WTC11 (cell line): ENCODE measurements around the gene MBOAT2. TPM values are rescaled to one million over a fixed set of nuclear protein-coding genes. Genes with fewer than 3 reads are reported as not detected.
A peak's percentile ranks its signal among the peaks of the same experiment; 100 is the strongest.

ENCODE experiments used
- ATAC-seq: fragments of 200-7000 bp; cut with Tn5 transposase; 2 replicates; pipeline ENCODE4 v1.10.0; 2021; ENCODE audit warnings: mild to moderate bottlenecking, moderate library complexity
- CTCF ChIA-PET: fragments of 300-600 bp; sonication (Branson Sonifier 250); formaldehyde crosslinking; loops from one replicate; lab custom pipeline; 2021; ENCODE audit warnings: antibody characterized with exemption; lab: Charles Lee
- POLR2A ChIA-PET: fragments of 350-600 bp; sonication (Branson Sonifier 250); formaldehyde crosslinking; loops from one replicate; lab custom pipeline; 2021; ENCODE audit warnings: antibody characterized with exemption; lab: Charles Lee
- DNase-seq: peaks from one replicate; pipeline ENCODE4 v3.0.0; 2021; ENCODE audit warnings: low spot score
- H3K27ac Mint-ChIP-seq: 2 replicates; pipeline ENCODE4 v1.8.0; 2021; ENCODE audit warnings: mixed read lengths
- H3K27me3 Mint-ChIP-seq: 2 replicates; pipeline ENCODE4 v1.8.0; 2021; ENCODE audit warnings: low read depth, mild to moderate bottlenecking, moderate library complexity, mixed read lengths
- H3K36me3 Mint-ChIP-seq: 2 replicates; pipeline ENCODE4 v1.8.0; 2021; ENCODE audit warnings: mixed read lengths
- H3K4me1 Mint-ChIP-seq: 2 replicates; pipeline ENCODE4 v1.8.0; 2022; ENCODE audit warnings: mixed read lengths
- H3K4me3 Mint-ChIP-seq: 2 replicates; pipeline ENCODE4 v1.8.0; 2021; ENCODE audit warnings: mild to moderate bottlenecking, moderate library complexity, mixed read lengths
- H3K9me3 Mint-ChIP-seq: 2 replicates; pipeline ENCODE4 v1.8.0; 2021; ENCODE audit warnings: mixed read lengths
- ATF1 ChIP-seq: sonication (generic); formaldehyde crosslinking; IDR thresholded peaks from 2 replicates; pipeline ENCODE4 v1.8.1; 2023; ENCODE audit warnings: mild to moderate bottlenecking, moderate library complexity, missing genetic modification reagents
- EMX1 ChIP-seq: fragments of 250-450 bp; sonication (Bioruptor Pico); IDR thresholded peaks from 2 replicates; pipeline ENCODE4 v1.8.0; 2021; ENCODE audit warnings: mild to moderate bottlenecking
- ESRRA ChIP-seq: sonication (generic); formaldehyde crosslinking; IDR thresholded peaks from 2 replicates; pipeline ENCODE4 v1.8.1; 2022; ENCODE audit warnings: mild to moderate bottlenecking, missing genetic modification reagents, borderline replicate concordance
- JAZF1 ChIP-seq: fragments of 250-450 bp; sonication (Bioruptor Pico); IDR thresholded peaks from 2 replicates; pipeline ENCODE4 v1.9.0; 2021; ENCODE audit warnings: moderate library complexity, mild to moderate bottlenecking, inconsistent platforms
- KAT7 ChIP-seq: sonication (generic); formaldehyde crosslinking; IDR thresholded peaks from 2 replicates; pipeline ENCODE4 v1.8.1; 2023; ENCODE audit warnings: missing genetic modification reagents, mild to moderate bottlenecking, borderline replicate concordance
- MXD4 ChIP-seq: fragments of 250-450 bp; sonication (Bioruptor Pico); IDR thresholded peaks from 2 replicates; pipeline ENCODE4 v1.8.0; 2021; ENCODE audit warnings: mild to moderate bottlenecking, moderate library complexity, borderline replicate concordance
- NFATC4 ChIP-seq: fragments of 250-450 bp; sonication (Bioruptor Pico); IDR thresholded peaks from 2 replicates; pipeline ENCODE4 v1.9.0; 2021; ENCODE audit warnings: mild to moderate bottlenecking
- NR1H2 ChIP-seq: sonication (generic); formaldehyde crosslinking; IDR thresholded peaks from 2 replicates; pipeline ENCODE4 v1.9.0; 2021; ENCODE audit warnings: mild to moderate bottlenecking, moderate library complexity, missing genetic modification reagents
- SP1 ChIP-seq: sonication (generic); formaldehyde crosslinking; conservative IDR thresholded peaks from 2 replicates; pipeline ENCODE4 v1.8.1; 2022; ENCODE audit warnings: missing genetic modification reagents
- ZNF317 ChIP-seq: sonication (generic); formaldehyde crosslinking; IDR thresholded peaks from 2 replicates; pipeline ENCODE4 v1.8.1; 2023; ENCODE audit warnings: low read depth, mild to moderate bottlenecking, moderate library complexity, missing genetic modification reagents, borderline replicate concordance
- ZNF423 ChIP-seq: fragments of 250-450 bp; sonication (Bioruptor Pico); IDR thresholded peaks from 2 replicates; pipeline ENCODE4 v2.1.2; 2022; ENCODE audit warnings: mild to moderate bottlenecking, moderate library complexity
- total RNA-seq: library from RNA; stranded (reverse); gene quantifications from 3 replicates; pipeline ENCODE4 v1.2.3, GENCODE V29; 2021
- TF ChIP-seq, protein P1 (sequence below): sonication (generic); formaldehyde crosslinking; IDR thresholded peaks from 2 replicates; pipeline ENCODE4 v1.8.0; 2022; ENCODE audit warnings: mild to moderate bottlenecking, missing genetic modification reagents
- TF ChIP-seq, protein P2 (sequence below): sonication (generic); formaldehyde crosslinking; IDR thresholded peaks from 2 replicates; pipeline ENCODE4 v1.8.0; 2023; ENCODE audit warnings: missing genetic modification reagents
- TF ChIP-seq, protein P3 (sequence below): fragments of 250-450 bp; sonication (Bioruptor Pico); IDR thresholded peaks from 2 replicates; pipeline ENCODE4 v1.9.0; 2021; ENCODE audit warnings: mild to moderate bottlenecking
- TF ChIP-seq, protein P4 (sequence below): sonication (generic); formaldehyde crosslinking; IDR thresholded peaks from 2 replicates; pipeline ENCODE4 v1.8.0; 2022; ENCODE audit warnings: mild to moderate bottlenecking, missing genetic modification reagents
- TF ChIP-seq, protein P5 (sequence below): fragments of 250-450 bp; sonication (Bioruptor Pico); IDR thresholded peaks from 2 replicates; pipeline ENCODE4 v2.1.2; 2022; ENCODE audit warnings: mild to moderate bottlenecking, moderate library complexity
- TF ChIP-seq, protein P6 (sequence below): sonication (generic); formaldehyde crosslinking; IDR thresholded peaks from 2 replicates; pipeline ENCODE4 v1.8.1; 2023; ENCODE audit warnings: mild to moderate bottlenecking, missing genetic modification reagents
- TF ChIP-seq, protein P7 (sequence below): fragments of 250-450 bp; sonication (Bioruptor Pico); IDR thresholded peaks from 2 replicates; pipeline ENCODE4 v1.9.0; 2021; ENCODE audit warnings: mild to moderate bottlenecking, borderline replicate concordance

Gene MBOAT2
- total RNA-seq, 1 experiment from 2014 or later = 24.7 TPM

DNA sequence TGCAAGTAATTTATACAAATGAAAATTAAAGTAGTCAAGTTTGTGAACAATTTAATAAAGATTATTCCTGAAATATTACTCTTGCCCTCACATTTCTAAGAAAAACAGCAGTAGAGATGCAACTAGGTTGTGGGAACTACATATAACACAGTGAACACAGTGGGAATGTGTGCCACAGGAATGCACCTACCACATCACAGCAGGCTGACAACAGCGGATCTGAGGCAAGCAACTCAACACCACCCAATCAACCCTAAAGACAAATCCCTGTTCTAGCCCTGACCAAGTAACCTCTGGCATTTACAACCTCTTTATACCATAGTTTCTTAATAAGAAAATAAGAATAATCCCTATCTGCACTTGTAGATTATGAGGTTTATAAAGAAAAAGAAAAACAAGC is 23.4 kb downstream of the MBOAT2 start:
- CTCF ChIA-PET = no interaction called here

More for the DNA sequence above, 23.4 kb downstream of the MBOAT2 start:
- Mint-ChIP-seq H3K4me1 (peaks cover 27% of the 10 kb centered on the region), H3K36me3 (no peaks in the 10 kb centered on the region), H3K27me3 (no peaks in the 10 kb centered on the region), H3K9me3 (no peaks in the 10 kb centered on the region), H3K27ac (no peak overlapping the region), H3K4me3 (no peak overlapping the region)
- DNase-seq (no peak), ATAC-seq (0 out of 2 replicates have a peak, but pooled peaks have one; percentile 44)
- POLR2A ChIA-PET = no interaction called here
- TF ChIP-seq EMX1 (no peak), ESRRA (CRISPR knock-in tag) (no peak), NFATC4 (no peak), KAT7 (CRISPR knock-in tag) (no peak), NR1H2 (CRISPR knock-in tag) (no peak), ATF1 (CRISPR knock-in tag) (no peak), ZNF423 (CRISPR knock-in tag) (no peak), MXD4 (CRISPR knock-in tag) (no peak), SP1 (CRISPR knock-in tag) (no peak), JAZF1 (no peak), ZNF317 (CRISPR knock-in tag) (no peak)
- TF ChIP-seq, protein P1, sequence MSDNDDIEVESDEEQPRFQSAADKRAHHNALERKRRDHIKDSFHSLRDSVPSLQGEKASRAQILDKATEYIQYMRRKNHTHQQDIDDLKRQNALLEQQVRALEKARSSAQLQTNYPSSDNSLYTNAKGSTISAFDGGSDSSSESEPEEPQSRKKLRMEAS = no peak
- TF ChIP-seq, protein P2, sequence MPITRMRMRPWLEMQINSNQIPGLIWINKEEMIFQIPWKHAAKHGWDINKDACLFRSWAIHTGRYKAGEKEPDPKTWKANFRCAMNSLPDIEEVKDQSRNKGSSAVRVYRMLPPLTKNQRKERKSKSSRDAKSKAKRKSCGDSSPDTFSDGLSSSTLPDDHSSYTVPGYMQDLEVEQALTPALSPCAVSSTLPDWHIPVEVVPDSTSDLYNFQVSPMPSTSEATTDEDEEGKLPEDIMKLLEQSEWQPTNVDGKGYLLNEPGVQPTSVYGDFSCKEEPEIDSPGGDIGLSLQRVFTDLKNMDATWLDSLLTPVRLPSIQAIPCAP (CRISPR knock-in tag) = no peak
- TF ChIP-seq, protein P3, sequence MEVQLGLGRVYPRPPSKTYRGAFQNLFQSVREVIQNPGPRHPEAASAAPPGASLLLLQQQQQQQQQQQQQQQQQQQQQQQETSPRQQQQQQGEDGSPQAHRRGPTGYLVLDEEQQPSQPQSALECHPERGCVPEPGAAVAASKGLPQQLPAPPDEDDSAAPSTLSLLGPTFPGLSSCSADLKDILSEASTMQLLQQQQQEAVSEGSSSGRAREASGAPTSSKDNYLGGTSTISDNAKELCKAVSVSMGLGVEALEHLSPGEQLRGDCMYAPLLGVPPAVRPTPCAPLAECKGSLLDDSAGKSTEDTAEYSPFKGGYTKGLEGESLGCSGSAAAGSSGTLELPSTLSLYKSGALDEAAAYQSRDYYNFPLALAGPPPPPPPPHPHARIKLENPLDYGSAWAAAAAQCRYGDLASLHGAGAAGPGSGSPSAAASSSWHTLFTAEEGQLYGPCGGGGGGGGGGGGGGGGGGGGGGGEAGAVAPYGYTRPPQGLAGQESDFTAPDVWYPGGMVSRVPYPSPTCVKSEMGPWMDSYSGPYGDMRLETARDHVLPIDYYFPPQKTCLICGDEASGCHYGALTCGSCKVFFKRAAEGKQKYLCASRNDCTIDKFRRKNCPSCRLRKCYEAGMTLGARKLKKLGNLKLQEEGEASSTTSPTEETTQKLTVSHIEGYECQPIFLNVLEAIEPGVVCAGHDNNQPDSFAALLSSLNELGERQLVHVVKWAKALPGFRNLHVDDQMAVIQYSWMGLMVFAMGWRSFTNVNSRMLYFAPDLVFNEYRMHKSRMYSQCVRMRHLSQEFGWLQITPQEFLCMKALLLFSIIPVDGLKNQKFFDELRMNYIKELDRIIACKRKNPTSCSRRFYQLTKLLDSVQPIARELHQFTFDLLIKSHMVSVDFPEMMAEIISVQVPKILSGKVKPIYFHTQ (CRISPR knock-in tag) = no peak
- TF ChIP-seq, protein P4, sequence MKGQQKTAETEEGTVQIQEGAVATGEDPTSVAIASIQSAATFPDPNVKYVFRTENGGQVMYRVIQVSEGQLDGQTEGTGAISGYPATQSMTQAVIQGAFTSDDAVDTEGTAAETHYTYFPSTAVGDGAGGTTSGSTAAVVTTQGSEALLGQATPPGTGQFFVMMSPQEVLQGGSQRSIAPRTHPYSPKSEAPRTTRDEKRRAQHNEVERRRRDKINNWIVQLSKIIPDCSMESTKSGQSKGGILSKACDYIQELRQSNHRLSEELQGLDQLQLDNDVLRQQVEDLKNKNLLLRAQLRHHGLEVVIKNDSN (CRISPR knock-in tag) = no peak
- TF ChIP-seq, protein P5, sequence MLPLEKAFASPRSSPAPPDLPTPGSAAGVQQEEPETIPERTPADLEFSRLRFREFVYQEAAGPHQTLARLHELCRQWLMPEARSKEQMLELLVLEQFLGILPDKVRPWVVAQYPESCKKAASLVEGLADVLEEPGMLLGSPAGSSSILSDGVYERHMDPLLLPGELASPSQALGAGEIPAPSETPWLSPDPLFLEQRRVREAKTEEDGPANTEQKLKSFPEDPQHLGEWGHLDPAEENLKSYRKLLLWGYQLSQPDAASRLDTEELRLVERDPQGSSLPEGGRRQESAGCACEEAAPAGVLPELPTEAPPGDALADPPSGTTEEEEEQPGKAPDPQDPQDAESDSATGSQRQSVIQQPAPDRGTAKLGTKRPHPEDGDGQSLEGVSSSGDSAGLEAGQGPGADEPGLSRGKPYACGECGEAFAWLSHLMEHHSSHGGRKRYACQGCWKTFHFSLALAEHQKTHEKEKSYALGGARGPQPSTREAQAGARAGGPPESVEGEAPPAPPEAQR = no peak
- TF ChIP-seq, protein P6, sequence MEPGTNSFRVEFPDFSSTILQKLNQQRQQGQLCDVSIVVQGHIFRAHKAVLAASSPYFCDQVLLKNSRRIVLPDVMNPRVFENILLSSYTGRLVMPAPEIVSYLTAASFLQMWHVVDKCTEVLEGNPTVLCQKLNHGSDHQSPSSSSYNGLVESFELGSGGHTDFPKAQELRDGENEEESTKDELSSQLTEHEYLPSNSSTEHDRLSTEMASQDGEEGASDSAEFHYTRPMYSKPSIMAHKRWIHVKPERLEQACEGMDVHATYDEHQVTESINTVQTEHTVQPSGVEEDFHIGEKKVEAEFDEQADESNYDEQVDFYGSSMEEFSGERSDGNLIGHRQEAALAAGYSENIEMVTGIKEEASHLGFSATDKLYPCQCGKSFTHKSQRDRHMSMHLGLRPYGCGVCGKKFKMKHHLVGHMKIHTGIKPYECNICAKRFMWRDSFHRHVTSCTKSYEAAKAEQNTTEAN = no peak
- TF ChIP-seq, protein P7, sequence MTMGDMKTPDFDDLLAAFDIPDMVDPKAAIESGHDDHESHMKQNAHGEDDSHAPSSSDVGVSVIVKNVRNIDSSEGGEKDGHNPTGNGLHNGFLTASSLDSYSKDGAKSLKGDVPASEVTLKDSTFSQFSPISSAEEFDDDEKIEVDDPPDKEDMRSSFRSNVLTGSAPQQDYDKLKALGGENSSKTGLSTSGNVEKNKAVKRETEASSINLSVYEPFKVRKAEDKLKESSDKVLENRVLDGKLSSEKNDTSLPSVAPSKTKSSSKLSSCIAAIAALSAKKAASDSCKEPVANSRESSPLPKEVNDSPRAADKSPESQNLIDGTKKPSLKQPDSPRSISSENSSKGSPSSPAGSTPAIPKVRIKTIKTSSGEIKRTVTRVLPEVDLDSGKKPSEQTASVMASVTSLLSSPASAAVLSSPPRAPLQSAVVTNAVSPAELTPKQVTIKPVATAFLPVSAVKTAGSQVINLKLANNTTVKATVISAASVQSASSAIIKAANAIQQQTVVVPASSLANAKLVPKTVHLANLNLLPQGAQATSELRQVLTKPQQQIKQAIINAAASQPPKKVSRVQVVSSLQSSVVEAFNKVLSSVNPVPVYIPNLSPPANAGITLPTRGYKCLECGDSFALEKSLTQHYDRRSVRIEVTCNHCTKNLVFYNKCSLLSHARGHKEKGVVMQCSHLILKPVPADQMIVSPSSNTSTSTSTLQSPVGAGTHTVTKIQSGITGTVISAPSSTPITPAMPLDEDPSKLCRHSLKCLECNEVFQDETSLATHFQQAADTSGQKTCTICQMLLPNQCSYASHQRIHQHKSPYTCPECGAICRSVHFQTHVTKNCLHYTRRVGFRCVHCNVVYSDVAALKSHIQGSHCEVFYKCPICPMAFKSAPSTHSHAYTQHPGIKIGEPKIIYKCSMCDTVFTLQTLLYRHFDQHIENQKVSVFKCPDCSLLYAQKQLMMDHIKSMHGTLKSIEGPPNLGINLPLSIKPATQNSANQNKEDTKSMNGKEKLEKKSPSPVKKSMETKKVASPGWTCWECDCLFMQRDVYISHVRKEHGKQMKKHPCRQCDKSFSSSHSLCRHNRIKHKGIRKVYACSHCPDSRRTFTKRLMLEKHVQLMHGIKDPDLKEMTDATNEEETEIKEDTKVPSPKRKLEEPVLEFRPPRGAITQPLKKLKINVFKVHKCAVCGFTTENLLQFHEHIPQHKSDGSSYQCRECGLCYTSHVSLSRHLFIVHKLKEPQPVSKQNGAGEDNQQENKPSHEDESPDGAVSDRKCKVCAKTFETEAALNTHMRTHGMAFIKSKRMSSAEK (CRISPR knock-in tag) = no peak
